SH-SY5Y (cell line): Measurements from ENCODE around the gene CDK5.

ENCODE experiments used
- GATA2 ChIP-seq: IDR thresholded peaks from 2 replicates; pipeline ENCODE4 v1.6.1; 2011; ENCODE audit warnings: mild to moderate bottlenecking, low read depth, low read length
- GATA3 ChIP-seq: IDR thresholded peaks from 2 replicates; pipeline ENCODE4 v1.6.1; 2011; ENCODE audit warnings: low read depth, mild to moderate bottlenecking, low read length, moderate library complexity

GRCh38 chr7:151083824-151084160, 26.1 kb upstream of the CDK5 start:
- TF ChIP-seq GATA3, result no peak
- TF ChIP-seq GATA2, result no peak
